A549 (cell line): Measurements from ENCODE around the gene ZBED4. TPM values are rescaled to one million over a fixed set of nuclear protein-coding genes. Genes with fewer than 3 reads are reported as not detected.

Source experiments
- ATAC-seq, 2 experiments: fragments of 200-7000 bp in 1 of 2; fragments of >200 bp in 1 of 2; cut with Nextera tagmentation in 1 of 2; cut with Tn5 transposase in 1 of 2; 3 replicates each; pipeline versions ENCODE4 v1.8.0 to v1.9.1; 2018 to 2020; ENCODE audit warnings: mild to moderate bottlenecking in 1 of 2, moderate library complexity in 1 of 2
- CTCF ChIA-PET: fragments of 300-600 bp; sonication (Branson Sonifier 250); formaldehyde crosslinking; extraction: SDS; loops from one replicate; lab custom pipeline; 2021; ENCODE audit warnings: antibody characterized with exemption, inconsistent platforms; lab: Yijun Ruan, JAX
- POLR2A ChIA-PET: fragments of 350-600 bp; formaldehyde crosslinking; extraction: SDS; loops from one replicate; lab custom pipeline; 2021; ENCODE audit warnings: antibody characterized with exemption, inconsistent platforms; lab: Yijun Ruan, JAX
- DNase-seq, 2 experiments: peaks; one replicate each; pipeline versions ENCODE4 v3.0.0 to v3.0.0-alpha.2; 2011 to 2016; ENCODE audit warnings: low read depth in 1 of 2, low spot score in 1 of 2
- FAIRE-seq: peaks from 2 replicates; lab custom pipeline; 2011; peaks lifted over from hg19 to GRCh38; lab: Jason Lieb, UNC
- H3K27ac ChIP-seq, 2 experiments: fragments of >200 bp; sonication (Bioruptor Twin); formaldehyde crosslinking; 3 replicates each; pipeline ENCODE4 v1.5.1; 2016 to 2017
- H3K4me1 ChIP-seq: fragments of >200 bp; sonication (Bioruptor Twin); formaldehyde crosslinking; 3 replicates; pipeline ENCODE4 v1.6.1; 2016
- H3K4me2 ChIP-seq: fragments of >200 bp; sonication (Bioruptor Twin); formaldehyde crosslinking; 3 replicates; pipeline ENCODE4 v1.6.1; 2016
- H3K4me3 ChIP-seq: fragments of >200 bp; sonication (Bioruptor Twin); formaldehyde crosslinking; 3 replicates; pipeline ENCODE4 v1.5.1; 2016
- H3K9me3 ChIP-seq: fragments of >200 bp; sonication (Bioruptor Twin); formaldehyde crosslinking; 3 replicates; pipeline ENCODE4 v1.6.1; 2016
- CBX2 ChIP-seq: fragments of 200-600 bp; sonication (generic); IDR thresholded peaks from 2 replicates; pipeline ENCODE4 v1.6.1; 2016; ENCODE audit warnings: low read depth, mild to moderate bottlenecking, borderline replicate concordance
- CBX8 ChIP-seq: fragments of 200-600 bp; sonication (generic); IDR thresholded peaks from 2 replicates; pipeline ENCODE4 v1.6.1; 2016
- CHD2 ChIP-seq: fragments of 150-350 bp; IDR thresholded peaks from 2 replicates; pipeline ENCODE4 v1.6.1; 2014; ENCODE audit warnings: low read length; ENCODE audit not compliant: partially characterized antibody
- CHD4 ChIP-seq: fragments of 200-600 bp; sonication (generic); IDR thresholded peaks from 2 replicates; pipeline ENCODE4 v1.6.1; 2016; ENCODE audit warnings: antibody characterized with exemption, mild to moderate bottlenecking, borderline replicate concordance
- EHF ChIP-seq: fragments of 250-450 bp; sonication (Bioruptor Pico); IDR thresholded peaks from 2 replicates; pipeline ENCODE4 v1.5.0; 2020; ENCODE audit warnings: mild to moderate bottlenecking
- ESRRA ChIP-seq: fragments of 150-350 bp; IDR thresholded peaks from 2 replicates; pipeline ENCODE4 v1.6.1; 2014; ENCODE audit warnings: mild to moderate bottlenecking, low read length, borderline replicate concordance
- FOSL2 ChIP-seq, 2 experiments: fragments of 450-650 bp in 1 of 2; fragments of >200 bp in 1 of 2; sonication (Bioruptor Twin) in 1 of 2; formaldehyde crosslinking; IDR thresholded peaks; 2 replicates each; pipeline versions ENCODE4 v1.5.0 to v1.6.1; 2016 to 2020; ENCODE audit warnings: mild to moderate bottlenecking in 1 of 2, moderate library complexity in 1 of 2
- FOXS1 ChIP-seq: fragments of 250-450 bp; sonication (Bioruptor Pico); IDR thresholded peaks from 2 replicates; pipeline ENCODE4 v1.5.0; 2020; ENCODE audit warnings: mild to moderate bottlenecking, moderate library complexity
- HEYL ChIP-seq: fragments of 250-450 bp; sonication (Bioruptor Pico); IDR thresholded peaks from 2 replicates; pipeline ENCODE4 v1.8.0; 2021; ENCODE audit warnings: mild to moderate bottlenecking, moderate library complexity
- HOXA7 ChIP-seq: fragments of 250-450 bp; sonication (Bioruptor Pico); IDR thresholded peaks from 2 replicates; pipeline ENCODE4 v1.5.0; 2020; ENCODE audit warnings: mild to moderate bottlenecking, moderate library complexity
- JUN ChIP-seq, 2 experiments: fragments of >200 bp; sonication (Bioruptor Twin); formaldehyde crosslinking; IDR thresholded peaks; 2 replicates in 1 of 2; 3 replicates in 1 of 2; pipeline ENCODE4 v1.6.1; 2016 to 2017
- KDM1A ChIP-seq: fragments of 200-600 bp; sonication (generic); IDR thresholded peaks from 2 replicates; pipeline ENCODE4 v1.6.1; 2016; ENCODE audit warnings: low read depth, mild to moderate bottlenecking
- MAX ChIP-seq: IDR thresholded peaks from 2 replicates; pipeline ENCODE4 v1.6.1; 2012
- NFE2L2 ChIP-seq: fragments of 150-350 bp; conservative IDR thresholded peaks from 2 replicates; pipeline ENCODE4 v1.6.1; 2014; ENCODE audit warnings: low read length
- NR3C1 ChIP-seq: fragments of >200 bp; sonication (Bioruptor Twin); formaldehyde crosslinking; IDR thresholded peaks from 3 replicates; pipeline ENCODE4 v1.6.1; 2017
- POLR2AphosphoS2 ChIP-seq: conservative IDR thresholded peaks from 2 replicates; pipeline ENCODE4 v1.6.1; 2012; ENCODE audit warnings: low read length, improper control_type of control experiment, inconsistent platforms
- RARB ChIP-seq: fragments of 250-450 bp; sonication (Bioruptor Pico); IDR thresholded peaks from 2 replicates; pipeline ENCODE4 v1.8.0; 2021; ENCODE audit warnings: mild to moderate bottlenecking, moderate library complexity
- RFX5 ChIP-seq: fragments of 450-650 bp; IDR thresholded peaks from 2 replicates; pipeline ENCODE4 v1.7.1; 2014; ENCODE audit warnings: antibody characterized with exemption, mild to moderate bottlenecking, moderate library complexity
- SREBF2 ChIP-seq: fragments of 450-650 bp; IDR thresholded peaks from 2 replicates; pipeline ENCODE4 v1.6.1; 2014; ENCODE audit warnings: mild to moderate bottlenecking, moderate library complexity
- ZFP36 ChIP-seq: fragments of 450-650 bp; IDR thresholded peaks from 2 replicates; pipeline ENCODE4 v1.6.1; 2014; ENCODE audit warnings: borderline replicate concordance; ENCODE audit not compliant: partially characterized antibody
- WGBS: methylation state at CpG from one replicate; pipeline ENCODE4 v1.1.6; 2017; ENCODE audit errors: missing lambda C conversion rate; 5-methylcytosine and 5-hydroxymethylcytosine counted together
- polyA plus RNA-seq, 4 experiments: library from polyadenylated mRNA; depleted of rRNA in 3 of 4; stranded (reverse); fragments of >200 nt; fragmentation: RNase III in 1 of 4; extraction: RNeasy Plus Mini Kit Qiagen cat#74134 plus additional on column Dnase treatment in 1 of 4; gene quantifications; 2 replicates in 3 of 4; 3 replicates in 1 of 4; pipeline ENCODE4 v1.2.3, GENCODE V29; 2011 to 2017
- TF ChIP-seq, protein P1 (sequence below): fragments of 250-450 bp; sonication (Bioruptor Pico); IDR thresholded peaks from 2 replicates; pipeline ENCODE4 v1.5.0; 2020; ENCODE audit warnings: low read depth, mild to moderate bottlenecking, moderate library complexity
- TF ChIP-seq, protein P2 (sequence below): fragments of 250-450 bp; sonication (Bioruptor Pico); IDR thresholded peaks from 2 replicates; pipeline ENCODE4 v1.5.0; 2021; ENCODE audit warnings: mild to moderate bottlenecking, moderate library complexity, borderline replicate concordance
- TF ChIP-seq, protein P3 (sequence below): IDR thresholded peaks from 2 replicates; pipeline ENCODE4 v1.6.1; 2012
- TF ChIP-seq, protein P4 (sequence below): IDR thresholded peaks from 2 replicates; pipeline ENCODE4 v1.6.1; 2012; ENCODE audit warnings: low read depth, borderline replicate concordance

The ZBED4 gene
- polyA plus RNA-seq, 2 of the 4 experiments (the other 2 are of a cell fraction) = 8.6 to 9.5 TPM

DNA sequence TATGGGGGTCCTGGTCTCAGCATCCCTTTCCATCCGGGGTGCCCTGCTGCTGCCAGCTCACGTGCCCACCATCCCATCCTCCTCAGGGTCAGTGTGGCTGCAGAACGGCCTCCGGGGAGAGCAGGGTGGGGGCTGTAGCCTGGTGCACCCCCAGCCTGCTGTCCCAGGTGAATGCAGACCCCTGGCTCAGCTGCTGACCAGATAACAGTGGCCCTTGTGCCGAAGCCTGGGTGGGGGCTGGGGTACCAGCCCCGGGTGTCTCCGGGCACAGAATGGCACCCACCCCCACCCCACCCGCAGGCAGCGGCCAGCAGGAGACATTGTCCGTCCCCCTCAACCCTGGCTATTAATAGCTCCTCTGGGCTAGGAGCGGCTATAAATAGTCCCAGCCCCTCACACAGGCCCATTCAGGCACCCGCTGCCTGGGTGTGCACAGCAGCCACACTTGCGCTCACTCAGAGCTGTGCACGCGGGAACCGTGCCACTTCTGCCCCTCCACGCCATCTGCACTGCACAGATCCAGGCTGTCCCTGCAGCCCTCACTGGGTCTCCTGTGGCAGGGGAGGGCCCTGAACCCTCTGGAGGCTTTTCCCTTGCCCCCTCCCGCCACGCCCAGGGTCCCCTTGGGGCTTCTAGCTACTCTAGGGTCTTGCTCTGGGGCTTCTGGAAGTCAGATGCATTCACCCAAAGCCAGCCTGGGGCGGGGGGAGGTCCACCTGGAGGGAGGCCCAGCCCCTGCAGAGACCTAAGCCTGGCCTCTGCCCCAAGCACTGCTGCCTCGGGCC is 83.5 kb downstream of the ZBED4 start:
- FAIRE-seq = no peak
- Histone ChIP-seq H3K9me3 (no peaks in the 10 kb centered on the region), H3K4me2 (peak overlapping the region; percentile 96), H3K27ac (peak overlapping the region; percentile 82 to 96), H3K4me1 (peaks cover 23% of the 10 kb centered on the region), H3K4me3 (no peak overlapping the region)
- TF ChIP-seq FOXS1 (no peak), CHD4 (no peak), CHD2 (no peak), KDM1A (no peak), ZFP36 (no peak), HOXA7 (no peak), RFX5 (no peak), EHF (CRISPR knock-in tag) (no peak), FOSL2 (IDR thresholded peaks at IDR 0.05) (no peak), FOSL2 (CRISPR knock-in tag; IDR thresholded peaks at IDR 0.05) (no peak), MAX (no peak)
- TF ChIP-seq, protein P1, sequence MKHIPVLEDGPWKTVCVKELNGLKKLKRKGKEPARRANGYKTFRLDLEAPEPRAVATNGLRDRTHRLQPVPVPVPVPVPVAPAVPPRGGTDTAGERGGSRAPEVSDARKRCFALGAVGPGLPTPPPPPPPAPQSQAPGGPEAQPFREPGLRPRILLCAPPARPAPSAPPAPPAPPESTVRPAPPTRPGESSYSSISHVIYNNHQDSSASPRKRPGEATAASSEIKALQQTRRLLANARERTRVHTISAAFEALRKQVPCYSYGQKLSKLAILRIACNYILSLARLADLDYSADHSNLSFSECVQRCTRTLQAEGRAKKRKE = no peak
- TF ChIP-seq, protein P2, sequence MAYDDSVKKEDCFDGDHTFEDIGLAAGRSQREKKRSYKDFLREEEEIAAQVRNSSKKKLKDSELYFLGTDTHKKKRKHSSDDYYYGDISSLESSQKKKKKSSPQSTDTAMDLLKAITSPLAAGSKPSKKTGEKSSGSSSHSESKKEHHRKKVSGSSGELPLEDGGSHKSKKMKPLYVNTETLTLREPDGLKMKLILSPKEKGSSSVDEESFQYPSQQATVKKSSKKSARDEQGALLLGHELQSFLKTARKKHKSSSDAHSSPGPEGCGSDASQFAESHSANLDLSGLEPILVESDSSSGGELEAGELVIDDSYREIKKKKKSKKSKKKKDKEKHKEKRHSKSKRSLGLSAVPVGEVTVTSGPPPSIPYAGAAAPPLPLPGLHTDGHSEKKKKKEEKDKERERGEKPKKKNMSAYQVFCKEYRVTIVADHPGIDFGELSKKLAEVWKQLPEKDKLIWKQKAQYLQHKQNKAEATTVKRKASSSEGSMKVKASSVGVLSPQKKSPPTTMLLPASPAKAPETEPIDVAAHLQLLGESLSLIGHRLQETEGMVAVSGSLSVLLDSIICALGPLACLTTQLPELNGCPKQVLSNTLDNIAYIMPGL (CRISPR knock-in tag) = no peak
- TF ChIP-seq, protein P3, sequence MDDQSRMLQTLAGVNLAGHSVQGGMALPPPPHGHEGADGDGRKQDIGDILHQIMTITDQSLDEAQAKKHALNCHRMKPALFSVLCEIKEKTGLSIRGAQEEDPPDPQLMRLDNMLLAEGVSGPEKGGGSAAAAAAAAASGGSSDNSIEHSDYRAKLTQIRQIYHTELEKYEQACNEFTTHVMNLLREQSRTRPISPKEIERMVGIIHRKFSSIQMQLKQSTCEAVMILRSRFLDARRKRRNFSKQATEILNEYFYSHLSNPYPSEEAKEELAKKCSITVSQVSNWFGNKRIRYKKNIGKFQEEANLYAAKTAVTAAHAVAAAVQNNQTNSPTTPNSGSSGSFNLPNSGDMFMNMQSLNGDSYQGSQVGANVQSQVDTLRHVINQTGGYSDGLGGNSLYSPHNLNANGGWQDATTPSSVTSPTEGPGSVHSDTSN = no peak
- ATAC-seq = no peak
- DNase-seq = no peak
- ChIA-PET POLR2A (interaction anchor here (0.7 to 1.8 kb wide), 3 partner anchors 7 to 590 kb away, joined by 3 to 5 read pairs (median 4); no protein-coding TSS in a partner anchor), CTCF (interaction anchor here (1.3 to 2.8 kb wide), 3 partner anchors 57 to 93 kb away, joined by 4 to 15 read pairs (median 5); no protein-coding TSS in a partner anchor)
- 92% methylated on average over 11 of the region's 21 CpGs for WGBS

GRCh38 chr22:49937758-49938564 is 84.3 kb downstream of the ZBED4 start:
- H3K4me3 ChIP-seq = no peak overlapping the region
- whole genome bisulfite sequencing = 97% methylated on average over 21 of the region's 27 CpGs
- POLR2A ChIA-PET = interaction anchor here (0.7 kb wide), 1 partner anchor 589 kb away, joined by 3 read pairs; no protein-coding TSS in a partner anchor
- peak overlapping the region in 1 of 2 experiments; percentile 96; a peak in 2 of 6 replicates for H3K27ac ChIP-seq
- H3K9me3 ChIP-seq = no peaks in the 10 kb centered on the region
- H3K4me2 ChIP-seq = no peak overlapping the region
- FAIRE-seq = no peak
- CTCF ChIA-PET = interaction anchor here (1.3 to 2.8 kb wide), 2 partner anchors 56 to 92 kb away, joined by 4 to 15 read pairs; no protein-coding TSS in a partner anchor
- TF ChIP-seq ZFP36 = no peak
- TF ChIP-seq, protein P4, sequence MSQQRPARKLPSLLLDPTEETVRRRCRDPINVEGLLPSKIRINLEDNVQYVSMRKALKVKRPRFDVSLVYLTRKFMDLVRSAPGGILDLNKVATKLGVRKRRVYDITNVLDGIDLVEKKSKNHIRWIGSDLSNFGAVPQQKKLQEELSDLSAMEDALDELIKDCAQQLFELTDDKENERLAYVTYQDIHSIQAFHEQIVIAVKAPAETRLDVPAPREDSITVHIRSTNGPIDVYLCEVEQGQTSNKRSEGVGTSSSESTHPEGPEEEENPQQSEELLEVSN = no peak
- TF ChIP-seq SREBF2 = no peak
- no peak for TF ChIP-seq HEYL (CRISPR knock-in tag)
- TF ChIP-seq NR3C1 = no peak
- TF ChIP-seq RARB (CRISPR knock-in tag) = no peak
- no peak for TF ChIP-seq NFE2L2
- TF ChIP-seq CBX8 = no peak
- TF ChIP-seq CHD4 = no peak
- no peak for TF ChIP-seq ESRRA
- no peak for TF ChIP-seq JUN (IDR thresholded peaks at IDR 0.05)
- no peak for TF ChIP-seq CBX2
- no peak for TF ChIP-seq POLR2AphosphoS2
- peaks cover 24% of the 10 kb centered on the region for H3K4me1 ChIP-seq
- no peak for ATAC-seq
- DNase-seq = no peak
